Measurements from ENCODE around the gene LRRFIP1. TPM values are rescaled to one million over a fixed set of nuclear protein-coding genes. Genes with fewer than 3 reads are reported as not detected.
"Not testable (repeated sequence)": the region's sequence is repeated elsewhere in the genome, so short reads cannot be mapped to it uniquely, and the experiment has no call there.

Gene LRRFIP1
- total RNA-seq, 6 experiments from 2014 or later, result 29.4 to 56.3 (median 49.7) TPM

GRCh38 chr2:237759176-237759575, 131.8 kb downstream of the LRRFIP1 start:
- 93% methylated on average over 8 of the region's 10 CpGs for WGBS (ENCODE audit: insufficient coverage, low coverage, low lambda C conversion rate, missing lambda C conversion rate)

GRCh38 chr2:237760506-237761502, 133.4 kb downstream of the LRRFIP1 start:
- H3K9me3 ChIP-seq, result no peaks in the 10 kb centered on the region
- intact Hi-C loops (cut with DNase I), result no loop called here
- 93% methylated on average over 23 of the region's 23 CpGs for WGBS (ENCODE audit: insufficient coverage, low coverage, low lambda C conversion rate, missing lambda C conversion rate)
- no peak overlapping the region for H3K4me3 ChIP-seq
- H3K27me3 ChIP-seq, result no peaks in the 10 kb centered on the region
- TF ChIP-seq CTCF (IDR thresholded peaks at IDR 0.05) (no peak), POLR2A (IDR thresholded peaks at IDR 0.05) (no peak)
- H3K4me1 ChIP-seq, result no peaks in the 10 kb centered on the region
- H3K36me3 ChIP-seq, result peaks cover 0 to 37% (median 13%) of the 10 kb centered on the region in 4 donors
- no peak overlapping the region for H3K27ac ChIP-seq
- DNase-seq, result no peak
- no peak for ATAC-seq

More at GRCh38 chr2:237759176-237759575, 131.8 kb downstream of the LRRFIP1 start:
- Histone ChIP-seq H3K36me3 (peaks cover 0 to 53% (median 20%) of the 10 kb centered on the region in 4 donors), H3K4me3 (no peak overlapping the region), H3K27ac (no peak overlapping the region), H3K27me3 (no peaks in the 10 kb centered on the region), H3K9me3 (no peaks in the 10 kb centered on the region), H3K4me1 (no peaks in the 10 kb centered on the region)
- DNase-seq, result no peak
- intact Hi-C loops (cut with DNase I), result no loop called here
- TF ChIP-seq CTCF (IDR thresholded peaks at IDR 0.05), result no peak
- no peak for TF ChIP-seq POLR2A (IDR thresholded peaks at IDR 0.05)
- no peak for ATAC-seq

GRCh38 chr2:237762291-237763182, 135.2 kb downstream of the LRRFIP1 start:
- H3K27ac ChIP-seq; DNase-seq; H3K4me3 ChIP-seq; H3K27me3 ChIP-seq; intact Hi-C loops (cut with DNase I); ATAC-seq; H3K9me3 ChIP-seq; H3K4me1 ChIP-seq: not testable (repeated sequence)
- H3K36me3 ChIP-seq, result peaks cover 0 to 33% (median 13%) of the 10 kb centered on the region in 4 donors
- WGBS (ENCODE audit: insufficient coverage, low coverage, low lambda C conversion rate, missing lambda C conversion rate), result 91% methylated on average over 9 of the region's 9 CpGs

GRCh38 chr2:237763812-237764211, 136.4 kb downstream of the LRRFIP1 start:
- intact Hi-C loops (cut with DNase I), result no loop called here
- Histone ChIP-seq H3K36me3 (peaks cover 0 to 25% (median 9%) of the 10 kb centered on the region in 4 donors), H3K27ac (no peak overlapping the region), H3K4me1 (no peaks in the 10 kb centered on the region), H3K4me3 (no peak overlapping the region), H3K9me3 (no peaks in the 10 kb centered on the region), H3K27me3 (no peaks in the 10 kb centered on the region)
- 80% methylated on average over 6 of the region's 10 CpGs for WGBS (ENCODE audit: insufficient coverage, low coverage, low lambda C conversion rate, missing lambda C conversion rate)
- DNase-seq (no peak), ATAC-seq (no peak)
- no peak for TF ChIP-seq CTCF (IDR thresholded peaks at IDR 0.05)
- no peak for TF ChIP-seq POLR2A (IDR thresholded peaks at IDR 0.05)

- H3K4me1 ChIP-seq; intact Hi-C loops (cut with DNase I); DNase-seq; H3K9me3 ChIP-seq; H3K27ac ChIP-seq; H3K4me3 ChIP-seq; ATAC-seq; H3K27me3 ChIP-seq: not testable (repeated sequence)
- H3K36me3 ChIP-seq, result peaks cover 0 to 22% (median 8%) of the 10 kb centered on the region in 4 donors
- 96% methylated on average over 6 of the region's 6 CpGs for WGBS (ENCODE audit: insufficient coverage, low coverage, low lambda C conversion rate, missing lambda C conversion rate)
These were observed 137.7 kb downstream of the LRRFIP1 start for GRCh38 chr2:237765122-237765521.
